NCI-H1105 (cell line): ENCODE results near the gene GRAP.
A peak's percentile ranks its signal among the peaks of the same experiment; 100 is the strongest.

Source experiments
- DNase-seq: peaks from one replicate; lab custom pipeline; 2025; lab: John Stamatoyannopoulos, UW

The GRAP gene

DNA sequence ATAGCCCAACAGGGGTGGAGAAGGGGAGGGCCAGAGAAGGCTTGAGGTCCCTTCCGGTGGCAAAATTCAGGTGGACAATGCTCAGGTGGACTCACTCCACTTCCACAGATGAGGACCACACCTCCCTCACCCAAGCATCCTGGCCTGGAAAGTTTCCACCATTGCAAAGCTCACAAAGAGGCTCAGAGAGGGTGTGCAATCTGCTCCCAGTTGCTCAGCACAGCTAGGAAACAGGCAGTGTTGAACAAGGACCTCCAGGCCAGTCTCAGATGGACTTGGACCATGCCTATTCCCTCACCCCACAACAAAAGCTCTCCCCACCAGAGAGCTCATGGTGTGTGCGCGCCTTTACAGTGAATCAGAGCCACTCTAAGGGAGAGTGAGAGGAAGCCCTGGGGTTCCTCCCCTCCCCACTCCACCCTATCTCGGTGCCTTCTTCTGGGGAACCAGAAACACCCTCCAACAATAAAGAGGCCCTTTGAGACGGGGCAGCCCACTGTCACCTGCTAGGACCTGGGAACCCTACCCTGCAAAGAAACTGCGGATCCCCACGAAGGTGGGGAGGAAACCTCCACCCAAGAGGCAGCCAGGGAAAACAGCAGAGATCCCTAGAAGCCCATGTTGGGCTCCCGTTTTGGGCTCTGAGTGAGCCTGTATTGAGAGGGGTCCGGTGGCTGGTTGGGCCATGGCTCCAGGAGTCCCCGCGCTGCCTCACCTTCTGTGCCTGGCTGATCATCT is 43.8 kb downstream of the GRAP start:
- DNase-seq, result no peak

DNA sequence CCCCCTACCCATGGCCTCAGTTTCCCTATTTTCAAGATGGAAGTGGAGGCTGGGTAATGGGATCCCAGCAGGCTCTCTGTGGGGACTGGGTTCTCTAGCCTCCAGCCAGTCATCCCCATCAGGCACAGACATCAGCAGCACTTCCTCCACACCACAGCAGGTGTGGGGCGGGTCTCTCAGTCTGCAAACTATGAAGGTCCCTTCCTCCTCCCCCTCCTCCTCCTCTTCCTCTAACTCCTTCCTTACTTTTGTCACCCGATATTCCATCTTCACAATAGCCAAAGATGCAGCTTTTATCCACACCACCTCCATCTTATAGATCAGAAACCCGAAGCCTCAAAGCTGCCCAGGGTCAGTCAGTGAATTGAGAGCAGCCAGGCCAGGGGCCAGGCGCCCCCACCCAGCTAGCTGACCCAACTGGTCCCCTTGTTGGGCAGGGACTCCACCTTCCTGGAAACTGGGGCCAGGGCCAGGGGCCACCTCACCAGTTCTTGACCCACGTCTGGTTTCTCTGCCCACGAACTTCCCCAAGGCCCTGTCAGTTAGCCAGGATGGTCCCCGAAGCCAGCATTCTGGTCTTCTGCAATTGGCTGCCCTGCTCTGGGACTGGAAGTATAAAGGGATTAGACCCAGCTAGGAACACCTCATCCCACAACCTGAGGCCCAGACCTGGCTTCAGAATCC is 44.7 kb downstream of the GRAP start:
- DNase-seq, result no peak

DNA sequence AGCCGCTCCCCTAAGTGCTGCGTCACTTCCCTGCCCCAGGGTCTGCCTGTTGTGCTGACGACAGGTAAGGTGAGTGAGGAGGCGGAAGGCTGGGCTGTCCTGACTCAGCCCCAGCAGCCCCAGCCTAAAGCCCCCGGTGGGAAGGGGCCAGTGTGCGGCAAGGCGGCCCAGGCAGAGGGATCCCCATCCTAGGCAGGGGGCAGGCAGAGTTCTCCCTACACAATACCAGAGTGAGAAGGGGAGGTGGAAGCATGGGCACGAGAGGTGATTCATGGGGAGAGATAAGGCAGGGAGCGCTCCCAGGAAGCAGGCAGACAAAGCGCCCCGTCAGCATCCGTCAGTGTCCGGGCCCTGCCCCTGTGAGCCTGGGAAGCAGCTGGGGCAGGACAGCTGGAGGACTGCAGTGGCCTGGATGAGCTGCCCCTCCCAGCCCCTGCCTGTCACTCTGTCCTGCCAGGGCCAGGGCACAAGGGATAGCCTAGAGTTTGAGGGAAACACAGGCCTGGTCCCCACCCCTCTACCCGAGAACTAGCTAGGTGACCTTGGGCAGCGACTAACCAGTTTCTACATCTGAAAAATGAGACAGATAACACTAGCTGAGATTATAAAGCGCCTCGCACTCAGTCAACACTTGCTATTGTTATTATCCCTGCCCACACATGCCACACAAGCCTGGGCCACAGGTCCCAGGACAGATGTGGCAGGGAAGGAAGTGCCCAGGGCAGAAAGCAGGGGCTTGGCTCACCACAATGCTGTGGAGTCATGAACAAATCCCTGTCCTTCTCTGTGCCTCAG is 46.0 kb downstream of the GRAP start:
- DNase-seq, result no peak

DNA sequence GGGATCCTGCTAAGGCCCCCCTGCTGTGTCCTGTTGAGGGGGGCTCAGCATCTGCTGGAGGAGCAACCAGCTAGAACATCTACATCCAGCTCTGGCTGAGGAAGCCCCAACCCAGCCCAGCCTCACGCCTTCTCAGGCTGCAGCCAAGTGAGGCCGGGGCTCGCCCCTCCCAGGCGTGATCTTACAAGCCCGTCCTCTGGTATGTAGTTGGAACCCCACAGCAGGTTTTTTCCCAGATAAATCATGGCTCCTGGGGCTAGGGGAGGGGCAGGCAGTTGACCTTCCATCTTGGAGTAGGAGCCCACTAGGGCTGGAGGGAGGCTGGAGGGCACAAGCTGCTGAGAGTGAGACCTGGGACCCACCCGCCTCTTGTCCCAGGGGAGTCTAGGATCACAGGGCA is 46.8 kb downstream of the GRAP start:
- no peak for DNase-seq

DNA sequence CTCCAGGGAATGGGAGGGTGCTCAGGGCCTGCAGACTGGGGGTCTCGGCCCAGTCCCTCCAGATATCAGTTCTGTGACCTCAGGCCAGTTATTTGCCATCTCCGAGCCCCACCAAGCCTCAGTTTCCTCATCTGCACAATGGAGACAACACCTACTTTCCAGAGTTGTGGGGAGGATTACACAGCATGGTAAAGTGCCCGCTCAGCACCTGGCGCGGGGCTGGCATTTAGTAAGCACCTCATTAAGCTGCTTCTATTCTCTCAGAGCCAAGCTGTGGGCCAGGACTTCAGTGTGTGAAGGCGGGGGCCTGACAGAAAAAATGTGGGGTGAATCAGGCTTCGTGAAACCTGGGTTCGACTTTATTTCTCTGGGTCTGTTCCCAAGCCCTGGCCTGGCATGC is 47.4 kb downstream of the GRAP start:
- no peak for DNase-seq

DNA sequence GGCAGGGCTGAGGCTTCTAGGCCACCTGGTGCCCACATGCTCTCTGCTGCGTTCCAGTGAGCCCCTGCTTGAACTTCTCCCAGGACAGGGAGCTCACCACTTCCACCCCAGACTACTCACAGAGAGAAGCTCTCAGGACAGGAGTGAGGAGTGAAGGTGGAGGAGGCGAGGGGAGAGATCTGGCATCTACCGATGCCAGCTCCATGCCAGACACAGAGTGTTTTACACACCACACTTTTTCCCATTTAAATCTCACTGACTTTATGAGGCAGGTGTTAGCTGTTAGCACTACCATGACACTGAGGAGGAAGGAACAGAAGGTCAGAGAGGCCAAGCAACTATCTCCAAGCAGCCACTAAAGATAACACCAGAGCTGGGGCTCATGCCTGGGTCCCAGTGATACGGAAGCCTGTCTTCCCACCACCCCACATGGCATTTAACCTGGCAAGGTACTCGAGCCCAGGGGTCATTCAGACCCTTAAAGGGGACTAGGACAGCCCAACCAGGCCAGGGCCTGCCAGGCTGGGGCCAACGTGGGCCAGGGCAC is 49.0 kb downstream of the GRAP start:
- DNase-seq, result no peak

DNA sequence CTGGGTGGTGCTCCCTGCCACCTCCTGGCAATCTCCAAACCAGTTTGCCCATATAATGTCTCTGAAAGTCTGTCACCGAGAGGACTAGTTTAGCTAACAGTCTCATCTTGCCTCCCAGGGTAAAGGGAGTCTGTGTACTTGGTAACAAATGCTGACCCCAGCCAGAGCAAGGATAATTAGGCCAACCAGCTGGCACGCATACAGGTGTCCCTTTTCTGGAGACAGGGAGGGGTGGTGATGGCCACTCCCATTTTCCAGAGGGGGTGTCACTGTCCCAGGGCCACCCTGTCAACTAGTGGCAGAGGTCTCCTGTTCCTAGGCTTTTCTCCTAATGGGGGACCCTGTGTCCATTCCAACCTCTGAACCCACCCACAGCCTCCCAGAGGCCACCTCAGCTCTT is 50.3 kb downstream of the GRAP start:
- DNase-seq, result peak; percentile 1

DNA sequence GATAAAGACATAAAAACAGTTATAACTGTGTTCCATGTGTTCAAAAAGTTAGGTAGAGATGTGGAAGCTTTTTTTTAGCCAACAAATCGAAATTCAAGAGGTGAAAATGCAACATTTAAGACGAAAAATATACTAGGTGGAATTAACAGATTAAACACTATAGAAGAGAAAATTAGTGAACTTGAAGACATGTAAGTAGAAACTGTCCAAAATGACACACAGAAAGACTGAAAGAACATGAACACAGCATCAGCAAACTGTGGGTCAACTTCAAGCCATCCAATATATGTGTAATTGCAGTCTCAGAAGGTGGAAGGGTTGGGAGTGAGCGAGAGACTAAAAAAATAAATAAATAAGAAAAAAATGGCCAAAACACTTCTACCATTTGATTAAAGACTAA is 51.5 kb downstream of the GRAP start:
- DNase-seq, result no peak

DNA sequence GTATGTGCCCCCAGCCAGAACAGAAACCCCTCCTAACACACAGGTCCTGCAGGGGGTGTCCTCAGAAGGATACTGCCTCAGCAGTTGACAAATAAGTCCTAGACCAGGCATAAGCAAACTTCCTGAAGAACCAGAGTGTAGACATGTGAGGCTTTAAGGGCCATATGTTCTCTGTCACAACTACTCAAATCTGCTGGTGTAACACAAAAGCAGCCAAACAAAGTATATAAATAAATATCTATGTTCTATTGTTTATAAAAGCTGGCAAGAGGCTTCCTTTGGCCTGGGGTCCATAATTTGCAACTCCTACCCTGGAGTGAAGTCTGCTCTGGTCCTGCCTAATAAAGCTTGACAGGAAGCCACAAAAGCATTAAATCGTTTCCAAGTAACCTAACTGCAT is 52.1 kb downstream of the GRAP start:
- no peak for DNase-seq

DNA sequence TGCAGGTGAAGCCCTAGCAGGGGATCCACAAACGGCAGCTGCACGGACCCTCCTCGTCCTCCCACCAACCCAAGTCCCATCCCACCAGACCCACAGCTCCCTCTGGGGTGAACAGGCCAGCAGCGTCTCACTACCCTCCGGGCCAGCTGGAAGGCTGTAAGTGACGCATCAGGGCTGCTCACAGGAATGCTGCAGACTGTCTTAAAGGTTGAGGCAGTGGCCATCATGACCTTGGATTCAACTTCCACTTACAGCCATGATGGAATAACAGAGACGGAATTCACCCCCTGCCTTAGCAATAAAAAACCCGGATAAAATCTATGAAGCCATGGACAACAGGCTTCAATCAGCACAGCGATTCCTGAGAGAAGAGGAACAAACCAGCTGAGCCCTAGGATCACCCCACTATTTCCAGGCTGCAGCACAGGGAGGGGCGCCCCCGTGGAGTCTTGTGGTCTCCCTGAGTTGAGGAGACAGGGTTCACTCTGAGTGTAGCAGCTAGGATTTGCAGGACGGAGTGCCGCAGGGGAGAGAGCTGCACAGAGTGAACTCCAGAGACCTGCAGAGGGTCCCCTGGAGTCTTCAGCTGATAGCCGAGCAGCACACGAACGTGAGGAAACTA is 52.7 kb downstream of the GRAP start:
- no peak for DNase-seq

DNA sequence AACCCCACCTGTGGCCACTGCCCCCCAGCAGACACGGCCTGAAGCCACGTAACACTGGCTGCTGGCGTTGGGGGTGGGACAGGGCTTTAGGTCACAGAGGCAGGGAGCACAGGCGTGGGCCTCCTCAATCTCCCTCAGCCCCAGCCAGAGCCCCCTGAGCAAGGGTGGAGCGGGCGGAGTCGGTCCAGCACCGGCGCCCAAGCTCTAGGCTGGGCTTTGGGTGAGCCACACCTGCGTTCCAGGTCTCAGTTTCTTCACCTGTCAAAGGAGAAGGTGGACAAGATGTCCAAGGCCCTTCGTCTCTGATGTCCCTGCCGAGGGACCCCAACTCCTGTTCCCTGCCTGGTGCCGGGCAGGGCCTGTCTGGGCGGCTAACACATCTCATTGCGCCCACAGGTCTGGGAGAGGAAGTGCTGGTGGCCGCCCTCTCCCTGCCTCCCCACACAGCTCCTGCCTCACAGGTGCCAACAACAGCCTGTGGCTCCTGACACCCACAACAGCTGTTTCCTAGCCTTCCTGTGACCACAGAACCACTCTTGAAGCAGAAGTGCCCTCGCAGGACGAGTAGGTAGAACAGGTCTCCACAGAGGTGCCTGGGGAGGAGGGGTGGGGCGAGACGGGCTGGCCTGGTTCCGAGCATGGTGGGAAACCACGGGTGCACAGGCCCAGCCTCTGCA is 54.2 kb downstream of the GRAP start:
- DNase-seq, result no peak

DNA sequence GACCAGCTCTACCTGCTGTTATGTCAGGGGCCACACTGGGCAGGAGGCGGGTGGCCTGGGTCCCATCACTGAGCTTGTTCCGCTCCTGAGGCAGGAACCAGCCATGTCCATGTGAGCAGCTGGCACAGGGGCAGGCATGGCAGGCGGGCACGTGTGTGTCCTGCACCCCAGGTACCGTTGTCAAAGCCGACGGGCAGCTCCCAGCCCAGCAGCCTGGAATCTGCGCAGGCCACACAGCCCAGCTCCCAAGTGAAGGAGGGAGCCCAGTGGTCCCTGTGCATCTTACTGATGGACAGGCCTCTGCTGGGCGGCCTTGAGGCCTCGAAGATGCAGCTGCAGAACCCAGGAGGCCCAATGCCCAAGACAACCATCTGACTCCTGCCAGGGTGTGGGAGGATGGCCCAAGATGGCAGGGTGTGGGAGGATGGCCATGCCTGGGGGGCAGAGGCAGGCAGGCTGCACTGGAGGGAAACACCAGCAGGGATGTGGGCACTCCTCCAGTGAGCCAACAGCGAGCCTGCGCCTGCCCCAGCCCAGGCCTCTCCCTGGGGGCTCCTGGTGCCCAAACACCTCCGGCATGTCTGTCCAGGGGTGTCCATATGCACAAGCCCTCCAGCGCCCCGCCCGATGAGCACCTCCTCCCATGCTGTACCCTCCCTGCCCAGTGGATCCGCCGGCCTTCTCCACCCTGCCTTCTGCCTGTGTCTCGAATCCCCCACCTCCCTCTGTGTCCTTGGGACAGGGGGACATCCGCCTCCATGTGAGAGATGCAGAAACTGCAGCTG is 55.0 kb downstream of the GRAP start:
- DNase-seq, result no peak

DNA sequence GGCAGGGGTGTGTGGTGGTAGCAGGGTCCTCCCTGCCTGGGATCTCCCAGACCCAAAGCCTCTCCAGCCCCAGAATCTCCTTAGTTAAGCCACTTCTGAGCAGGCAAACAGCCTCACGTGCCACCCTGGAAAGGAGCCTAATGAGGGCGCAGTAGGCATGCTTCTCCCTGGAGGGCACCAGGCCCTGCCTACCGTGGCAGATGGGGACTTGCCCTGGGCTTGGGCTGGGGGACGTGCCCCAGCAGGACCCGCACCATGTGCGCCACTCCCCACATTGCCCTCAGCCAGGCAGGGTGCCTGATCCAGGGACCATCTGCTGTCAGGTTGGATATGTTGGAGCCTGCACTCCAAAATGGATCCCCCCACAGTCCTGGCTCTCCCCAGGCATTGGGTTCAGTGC is 56.4 kb downstream of the GRAP start:
- no peak for DNase-seq

DNA sequence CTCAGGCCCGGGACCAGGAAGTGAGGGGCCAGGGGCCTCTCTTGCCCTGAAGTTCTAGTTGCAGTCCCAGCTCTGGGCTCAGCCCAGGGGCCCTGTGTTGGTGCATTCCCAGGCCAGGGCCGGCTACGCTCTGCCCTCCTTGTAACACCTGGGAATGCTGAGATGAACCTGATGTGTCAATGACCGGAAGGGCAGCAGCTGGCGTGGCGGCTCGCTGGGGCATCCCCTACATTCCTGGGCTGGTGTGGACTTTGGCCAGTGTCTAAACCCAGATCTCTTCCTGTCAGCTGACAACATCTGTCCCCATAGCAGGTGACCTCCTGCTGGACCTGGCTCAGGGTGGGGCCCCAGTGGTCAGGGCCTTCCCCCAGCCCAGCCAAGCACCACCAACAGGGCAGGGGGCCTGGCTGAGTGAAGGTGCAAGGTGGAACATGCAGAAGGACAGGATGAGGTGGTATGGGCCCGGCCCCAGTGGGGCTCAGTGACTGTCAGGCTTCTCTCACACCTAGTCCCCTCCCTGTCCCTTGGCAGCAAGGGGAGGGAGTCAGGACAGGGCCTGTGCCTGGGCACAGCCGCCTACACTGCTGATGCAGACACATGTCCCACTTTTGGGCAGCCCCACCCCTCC is 58.1 kb downstream of the GRAP start:
- DNase-seq, result no peak

DNA sequence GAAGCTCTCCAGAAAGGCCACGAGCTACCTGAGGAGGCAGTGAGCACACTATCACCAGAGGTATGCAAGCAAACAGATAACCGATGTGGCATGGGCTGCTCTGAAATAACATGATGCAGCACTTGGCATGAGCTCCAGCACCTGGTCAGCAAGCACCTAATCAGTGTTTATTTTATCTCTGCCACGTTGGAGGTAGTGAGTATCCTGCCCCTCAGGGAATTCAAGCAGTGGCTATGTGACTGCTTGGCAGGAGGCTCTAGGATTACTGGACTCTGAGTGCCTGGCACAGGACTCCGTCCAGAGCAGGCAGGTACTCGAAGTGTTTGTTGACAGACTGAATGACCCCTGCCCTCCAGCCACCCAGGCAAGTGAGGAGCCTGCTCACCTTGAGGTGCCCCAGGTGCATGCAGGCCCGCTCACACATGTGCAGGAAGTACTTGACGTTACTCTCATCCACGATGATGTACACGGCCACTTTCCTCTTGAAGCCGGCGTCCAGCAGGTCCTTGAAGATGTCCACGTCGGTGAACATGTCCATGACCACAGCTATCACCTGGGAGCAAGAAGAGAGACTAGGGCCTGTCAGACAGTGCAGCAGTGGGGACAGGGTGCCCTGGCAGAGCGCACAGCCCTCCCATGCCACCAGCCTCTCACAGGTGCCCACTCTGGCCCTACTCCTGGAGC is 58.8 kb downstream of the GRAP start:
- DNase-seq, result no peak

DNA sequence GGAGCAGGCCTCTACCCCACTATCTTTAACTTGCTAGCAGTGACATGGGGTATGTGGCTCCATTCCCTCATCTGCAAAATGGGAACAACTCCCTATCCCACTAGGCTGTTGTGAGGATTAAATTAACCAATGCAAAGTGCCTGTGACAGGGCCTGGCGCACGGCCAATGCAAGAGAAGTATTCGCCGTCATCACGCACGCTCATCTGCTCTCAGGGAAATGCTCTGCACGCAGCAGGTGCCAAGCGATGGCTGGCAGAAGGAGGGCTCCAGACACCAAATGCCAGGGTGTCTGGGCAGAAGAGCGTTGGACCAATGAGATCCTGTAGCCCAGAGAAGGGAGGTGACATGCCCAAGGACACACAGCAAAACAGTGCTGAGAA is 59.5 kb downstream of the GRAP start:
- DNase-seq, result no peak

DNA sequence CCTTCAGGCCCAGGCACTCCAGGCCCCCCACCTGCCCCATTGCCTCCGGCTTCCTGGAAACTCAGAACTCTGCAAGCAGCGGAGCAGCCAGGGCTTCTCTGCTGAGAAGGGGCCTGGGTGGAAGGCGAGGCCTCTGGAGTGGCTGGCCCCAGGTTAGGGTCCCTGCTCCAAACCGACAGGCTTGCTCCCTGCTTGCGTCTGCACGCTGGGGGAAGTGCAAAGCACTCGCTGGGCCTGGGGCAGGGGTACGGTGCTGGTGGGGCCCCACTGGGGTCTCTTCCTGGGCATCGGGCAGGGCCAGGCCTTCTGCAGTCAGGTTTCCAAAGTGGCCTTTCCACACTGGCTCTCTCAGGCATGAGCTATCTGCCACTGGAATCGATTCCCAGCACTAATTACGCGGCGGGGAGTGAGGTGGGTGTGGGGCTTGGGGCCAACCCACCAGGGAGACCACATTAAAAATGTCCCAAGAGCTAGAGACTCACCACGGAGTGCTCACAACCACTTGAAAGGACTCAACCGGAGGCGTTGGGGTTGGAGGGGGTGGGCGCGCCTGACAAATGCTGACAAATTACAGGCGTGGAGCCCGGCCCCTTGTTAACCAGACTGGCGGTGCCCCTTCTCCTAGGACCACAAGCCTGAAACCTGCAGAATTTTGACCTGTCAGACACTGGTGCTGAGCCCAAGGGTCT is 60.1 kb downstream of the GRAP start:
- DNase-seq, result no peak

DNA sequence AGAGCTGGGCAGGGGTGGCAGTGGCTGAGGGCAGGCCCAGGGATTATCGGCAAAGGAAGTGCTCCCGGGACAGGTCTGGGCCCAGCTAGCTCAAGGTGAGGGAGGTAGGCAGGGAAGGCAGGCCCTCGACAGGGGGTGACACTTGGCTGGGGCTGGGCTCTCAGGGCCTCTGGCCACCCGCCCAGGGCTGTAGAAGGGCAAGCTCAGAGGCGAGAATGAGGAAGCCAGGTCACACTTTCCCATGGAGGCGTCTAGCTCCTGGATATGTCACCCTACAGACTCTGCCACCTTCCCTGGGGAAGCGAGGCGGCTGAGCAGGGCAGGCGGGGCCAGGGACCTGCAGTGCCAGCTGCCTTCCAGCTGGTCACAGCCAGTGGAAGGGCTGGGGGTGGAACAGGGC is 61.3 kb downstream of the GRAP start:
- no peak for DNase-seq
